Ishikawa (cell line): ENCODE data around the gene STPG1.

Experiments
- CEBPB ChIP-seq: IDR thresholded peaks from 2 replicates; pipeline ENCODE4 v1.6.1; 2012
- CREB1 ChIP-seq: IDR thresholded peaks from 2 replicates; pipeline ENCODE4 v1.6.1; 2012; ENCODE audit warnings: low read depth
- EGR1 ChIP-seq: IDR thresholded peaks from 2 replicates; pipeline ENCODE4 v1.6.1; 2012
- EP300 ChIP-seq: IDR thresholded peaks from 2 replicates; pipeline ENCODE4 v1.6.1; 2012; ENCODE audit warnings: borderline replicate concordance
- RAD21 ChIP-seq: IDR thresholded peaks from 2 replicates; pipeline ENCODE4 v1.6.1; 2012; ENCODE audit warnings: low read depth
- USF1 ChIP-seq: IDR thresholded peaks from 2 replicates; pipeline ENCODE4 v1.6.1; 2012
- TF ChIP-seq, protein P1 (sequence below): IDR thresholded peaks from 2 replicates; pipeline ENCODE4 v1.6.1; 2012; ENCODE audit warnings: low read depth, mild to moderate bottlenecking

DNA sequence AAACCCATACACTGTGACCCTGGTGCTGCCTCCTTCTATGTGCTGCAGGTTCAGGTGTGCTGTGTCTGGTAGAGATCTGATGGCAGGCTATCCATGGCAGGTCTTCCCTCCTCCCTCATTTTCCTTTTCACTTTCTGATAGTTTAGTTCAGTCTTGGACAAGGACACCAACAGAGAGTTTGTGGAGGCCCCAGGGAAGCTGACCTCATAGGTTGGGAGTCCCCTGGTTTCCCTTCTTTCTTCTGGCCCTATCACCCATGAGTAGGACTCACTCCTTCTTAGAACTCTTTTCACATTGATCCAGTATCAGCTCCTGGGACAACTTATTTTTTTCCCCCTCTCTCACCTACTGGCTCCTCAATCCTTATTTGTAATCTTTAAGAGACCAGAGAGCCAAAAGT is 86.1 kb downstream of the STPG1 start:
- TF ChIP-seq CEBPB: no peak
- TF ChIP-seq RAD21: no peak
- no peak for TF ChIP-seq EP300
- TF ChIP-seq, protein P1, sequence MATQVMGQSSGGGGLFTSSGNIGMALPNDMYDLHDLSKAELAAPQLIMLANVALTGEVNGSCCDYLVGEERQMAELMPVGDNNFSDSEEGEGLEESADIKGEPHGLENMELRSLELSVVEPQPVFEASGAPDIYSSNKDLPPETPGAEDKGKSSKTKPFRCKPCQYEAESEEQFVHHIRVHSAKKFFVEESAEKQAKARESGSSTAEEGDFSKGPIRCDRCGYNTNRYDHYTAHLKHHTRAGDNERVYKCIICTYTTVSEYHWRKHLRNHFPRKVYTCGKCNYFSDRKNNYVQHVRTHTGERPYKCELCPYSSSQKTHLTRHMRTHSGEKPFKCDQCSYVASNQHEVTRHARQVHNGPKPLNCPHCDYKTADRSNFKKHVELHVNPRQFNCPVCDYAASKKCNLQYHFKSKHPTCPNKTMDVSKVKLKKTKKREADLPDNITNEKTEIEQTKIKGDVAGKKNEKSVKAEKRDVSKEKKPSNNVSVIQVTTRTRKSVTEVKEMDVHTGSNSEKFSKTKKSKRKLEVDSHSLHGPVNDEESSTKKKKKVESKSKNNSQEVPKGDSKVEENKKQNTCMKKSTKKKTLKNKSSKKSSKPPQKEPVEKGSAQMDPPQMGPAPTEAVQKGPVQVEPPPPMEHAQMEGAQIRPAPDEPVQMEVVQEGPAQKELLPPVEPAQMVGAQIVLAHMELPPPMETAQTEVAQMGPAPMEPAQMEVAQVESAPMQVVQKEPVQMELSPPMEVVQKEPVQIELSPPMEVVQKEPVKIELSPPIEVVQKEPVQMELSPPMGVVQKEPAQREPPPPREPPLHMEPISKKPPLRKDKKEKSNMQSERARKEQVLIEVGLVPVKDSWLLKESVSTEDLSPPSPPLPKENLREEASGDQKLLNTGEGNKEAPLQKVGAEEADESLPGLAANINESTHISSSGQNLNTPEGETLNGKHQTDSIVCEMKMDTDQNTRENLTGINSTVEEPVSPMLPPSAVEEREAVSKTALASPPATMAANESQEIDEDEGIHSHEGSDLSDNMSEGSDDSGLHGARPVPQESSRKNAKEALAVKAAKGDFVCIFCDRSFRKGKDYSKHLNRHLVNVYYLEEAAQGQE: no peak
- TF ChIP-seq EGR1: no peak
- no peak for TF ChIP-seq USF1
- no peak for TF ChIP-seq CREB1
